Measurements from ENCODE around the gene GRID1. TPM values are rescaled to one million over a fixed set of nuclear protein-coding genes. Genes with fewer than 3 reads are reported as not detected.
A peak's percentile ranks its signal among the peaks of the same experiment; 100 is the strongest.

The GRID1 gene
- total and polyA plus RNA-seq, 9 of the 15 experiments (the other 6 are each of a cell fraction or from before 2014, with no cell fraction given) = 0.01 to 7.2 (median 1.2) TPM

DNA sequence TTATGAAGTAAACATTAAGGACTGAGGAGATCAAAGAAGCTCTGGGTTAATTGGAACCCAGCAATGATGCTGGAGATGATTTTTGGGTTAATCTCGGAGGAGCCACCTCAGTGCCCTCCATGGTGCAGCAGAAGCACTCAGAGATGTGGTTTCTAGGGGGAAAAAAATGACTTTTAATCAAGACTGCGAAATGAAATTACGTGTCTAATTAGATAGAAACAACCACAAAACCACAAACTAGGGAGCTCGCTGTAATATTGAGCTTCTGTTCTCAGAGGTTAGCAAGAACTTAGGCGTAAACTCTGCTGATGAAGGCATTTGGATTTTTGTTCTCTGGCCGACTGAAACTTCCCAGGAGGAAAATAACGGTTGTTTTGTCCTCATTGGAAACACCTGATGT lies 319.0 kb downstream of the GRID1 start:
- CTCF ChIA-PET (ENCODE audit: low intra/inter-chr PET ratio) = no interaction called here
- Histone ChIP-seq H3K27me3 (ENCODE audit: control insufficient read depth in 2 of 2, insufficient read depth in 2 of 2, low read length in 2 of 2) (peaks cover 0 to 20% of the 10 kb centered on the region in 2 experiments; a peak in 2 of 5 replicates), H3K9ac (ENCODE audit: insufficient read depth in 1 of 2, low read depth in 2 of 2, low read length in 2 of 2) (no peak overlapping the region), H2AFZ (ENCODE audit: low read depth, low read length) (no peak overlapping the region), H3K27ac (ENCODE audit: extremely low read depth, low read depth, low read length) (no peak overlapping the region), H4K20me1 (replicated peaks; ENCODE audit: control insufficient read depth, insufficient read depth, low read length) (no peaks in the 10 kb centered on the region), H3K36me3 (ENCODE audit: control insufficient read depth, insufficient read depth, low read length) (no peaks in the 10 kb centered on the region), H3K4me2 (ENCODE audit: insufficient read depth, low read length) (no peak overlapping the region), H3K4me1 (replicated peaks in 1 of 2; ENCODE audit: control insufficient read depth in 2 of 2, insufficient read depth in 2 of 2, low read length in 2 of 2) (no peaks in the 10 kb centered on the region), H3K79me2 (ENCODE audit: control insufficient read depth, insufficient read depth, low read length) (no peaks in the 10 kb centered on the region), H3K9me3 (replicated peaks; ENCODE audit: control insufficient read depth, insufficient read depth, low read depth, low read length) (no peaks in the 10 kb centered on the region), H3K4me3 (no peak overlapping the region), H3K9me1 (ENCODE audit: control insufficient read depth, insufficient read depth, low read length) (no peaks in the 10 kb centered on the region)
- in situ Hi-C loops (cut with MboI) (no loop called here), intact Hi-C loops (cut with micrococcal nuclease) (no loop called here)
- 1% methylated on average over 7 of the region's 7 CpGs for WGBS (ENCODE audit: insufficient coverage, low coverage, missing lambda C conversion rate)
- no TSS peak for BruUV-seq (replicated peaks)
- POLR2A ChIA-PET = no interaction called here
- no peak for DNase-seq (ENCODE audit: extremely low read depth in 1 of 4, low spot score in 3 of 4)
- no peak for TF ChIP-seq DEAF1 (CRISPR knock-in tag; IDR thresholded peaks at IDR 0.05)
- TF ChIP-seq HLTF (IDR thresholded peaks at IDR 0.05) = no peak
- FAIRE-seq = no peak
- no peak for ATAC-seq

GRCh38 chr10:86046845-86047460 lies 319.6 kb downstream of the GRID1 start:
- CTCF ChIA-PET (ENCODE audit: low intra/inter-chr PET ratio) = no interaction called here
- in situ Hi-C loops (cut with MboI) = no loop called here
- TF ChIP-seq ZKSCAN3 (CRISPR knock-in tag; IDR thresholded peaks at IDR 0.05) = no peak
- TF ChIP-seq IRF2 (CRISPR knock-in tag; IDR thresholded peaks at IDR 0.05) = no peak
- TF ChIP-seq YBX1 (IDR thresholded peaks at IDR 0.05) = no peak
- no peak for TF ChIP-seq SRSF7 (optimal IDR thresholded peaks at IDR 0.05; ENCODE audit: low read depth, low read length)
- no peak for TF ChIP-seq ATF4 (CRISPR knock-in tag; IDR thresholded peaks at IDR 0.05)
- no peak for TF ChIP-seq ZNF197 (CRISPR knock-in tag; IDR thresholded peaks at IDR 0.05; ENCODE audit: low read depth)
- TF ChIP-seq ZNF444 (CRISPR knock-in tag; IDR thresholded peaks at IDR 0.05) = no peak
- no peak for TF ChIP-seq ZNF41 (CRISPR knock-in tag; conservative IDR thresholded peaks at IDR 0.05)
- no peak for TF ChIP-seq ZNF24 (IDR thresholded peaks at IDR 0.05)
- no peak for TF ChIP-seq ZBTB43 (CRISPR knock-in tag; IDR thresholded peaks at IDR 0.05)
- no peak for TF ChIP-seq RFX1 (IDR thresholded peaks at IDR 0.05)

More at GRCh38 chr10:86046845-86047460, 319.6 kb downstream of the GRID1 start:
- Histone ChIP-seq H3K4me3 (no peak overlapping the region), H3K9ac (ENCODE audit: insufficient read depth in 1 of 2, low read depth in 2 of 2, low read length in 2 of 2) (no peak overlapping the region), H3K36me3 (ENCODE audit: control insufficient read depth, insufficient read depth, low read length) (no peaks in the 10 kb centered on the region), H3K9me3 (replicated peaks; ENCODE audit: control insufficient read depth, insufficient read depth, low read depth, low read length) (no peaks in the 10 kb centered on the region), H3K9me1 (ENCODE audit: control insufficient read depth, insufficient read depth, low read length) (no peaks in the 10 kb centered on the region), H3K79me2 (ENCODE audit: control insufficient read depth, insufficient read depth, low read length) (no peaks in the 10 kb centered on the region), H2AFZ (ENCODE audit: low read depth, low read length) (no peak overlapping the region), H3K4me1 (replicated peaks in 1 of 2; ENCODE audit: control insufficient read depth in 2 of 2, insufficient read depth in 2 of 2, low read length in 2 of 2) (no peaks in the 10 kb centered on the region), H3K27me3 (ENCODE audit: control insufficient read depth in 2 of 2, insufficient read depth in 2 of 2, low read length in 2 of 2) (peaks cover 0 to 26% of the 10 kb centered on the region in 2 experiments; a peak in 2 of 5 replicates), H4K20me1 (replicated peaks; ENCODE audit: control insufficient read depth, insufficient read depth, low read length) (no peaks in the 10 kb centered on the region), H3K27ac (ENCODE audit: extremely low read depth, low read depth, low read length) (no peak overlapping the region), H3K4me2 (ENCODE audit: insufficient read depth, low read length) (no peak overlapping the region)
- BruUV-seq (replicated peaks) = no TSS peak
- POLR2A ChIA-PET = interaction anchor here (0.5 to 1.9 kb wide), 2 partner anchors 10 to 1549 kb away, joined by 3 to 4 read pairs; no protein-coding TSS in a partner anchor
- ATAC-seq (peak; percentile 33; the same call in 1 of the 3 replicates), DNase-seq (ENCODE audit: extremely low read depth in 1 of 4, low spot score in 3 of 4) (no peak), FAIRE-seq (no peak)
- 0% methylated on average over 2 of the region's 2 CpGs for WGBS (ENCODE audit: insufficient coverage, low coverage, missing lambda C conversion rate)
- intact Hi-C loops (cut with micrococcal nuclease) = no loop called here
